ENCODE measurements around the gene PPP2R5E.

Gene PPP2R5E

GRCh38 chr14:63413009-63413408 lies 130.2 kb downstream of the PPP2R5E start:
- no peak for TF ChIP-seq GATA2 (IDR thresholded peaks at IDR 0.05; ENCODE audit: low read depth, low read length)
- TF ChIP-seq GATA3 (IDR thresholded peaks at IDR 0.05; ENCODE audit: low read depth, low read length) = no peak

DNA sequence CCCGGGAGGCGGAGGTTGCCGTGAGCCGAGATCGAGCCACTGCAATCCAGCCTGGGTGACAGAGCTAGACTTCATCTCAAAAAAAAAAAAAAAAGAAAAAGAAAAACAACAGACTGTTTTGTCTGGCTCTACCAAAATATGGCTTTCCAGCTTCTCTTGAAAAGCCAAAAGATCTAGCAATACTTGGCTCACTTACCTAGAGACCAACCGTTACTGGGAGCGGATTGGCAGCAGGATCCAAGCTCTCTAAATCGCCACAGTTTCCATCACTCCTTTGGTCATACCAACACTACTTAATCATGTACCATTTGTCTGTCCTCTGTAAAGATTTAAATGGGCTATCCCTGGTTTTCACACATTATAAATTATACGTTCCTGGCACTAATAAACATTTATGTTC lies 136.8 kb downstream of the PPP2R5E start:
- TF ChIP-seq GATA3 (IDR thresholded peaks at IDR 0.05; ENCODE audit: low read depth, low read length) = no peak
- no peak for TF ChIP-seq GATA2 (IDR thresholded peaks at IDR 0.05; ENCODE audit: low read depth, low read length)

GRCh38 chr14:63405715-63406114 lies 137.5 kb downstream of the PPP2R5E start:
- TF ChIP-seq GATA3 (IDR thresholded peaks at IDR 0.05; ENCODE audit: low read depth, low read length) (no peak), GATA2 (IDR thresholded peaks at IDR 0.05; ENCODE audit: low read depth, low read length) (no peak)

DNA sequence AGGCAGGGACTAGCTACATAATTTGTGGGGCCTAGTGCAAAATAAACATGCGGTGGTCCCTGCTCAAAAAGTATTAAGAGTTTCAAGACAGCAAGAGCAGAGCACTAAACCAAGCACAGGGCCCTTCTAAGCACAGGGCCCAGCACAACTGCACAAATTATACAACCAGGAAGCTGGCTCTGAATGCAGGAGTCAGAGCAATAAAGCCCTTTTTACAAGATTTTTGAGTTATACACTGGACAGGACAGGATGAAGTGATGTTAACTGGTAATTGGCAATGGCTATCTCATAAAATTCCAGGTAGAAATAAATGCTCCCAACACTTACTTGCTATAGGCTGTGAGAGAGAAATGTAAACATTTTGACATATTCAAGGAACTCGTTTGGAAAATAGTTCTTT lies 138.3 kb downstream of the PPP2R5E start:
- no peak for TF ChIP-seq GATA2 (IDR thresholded peaks at IDR 0.05; ENCODE audit: low read depth, low read length)
- no peak for TF ChIP-seq GATA3 (IDR thresholded peaks at IDR 0.05; ENCODE audit: low read depth, low read length)

DNA sequence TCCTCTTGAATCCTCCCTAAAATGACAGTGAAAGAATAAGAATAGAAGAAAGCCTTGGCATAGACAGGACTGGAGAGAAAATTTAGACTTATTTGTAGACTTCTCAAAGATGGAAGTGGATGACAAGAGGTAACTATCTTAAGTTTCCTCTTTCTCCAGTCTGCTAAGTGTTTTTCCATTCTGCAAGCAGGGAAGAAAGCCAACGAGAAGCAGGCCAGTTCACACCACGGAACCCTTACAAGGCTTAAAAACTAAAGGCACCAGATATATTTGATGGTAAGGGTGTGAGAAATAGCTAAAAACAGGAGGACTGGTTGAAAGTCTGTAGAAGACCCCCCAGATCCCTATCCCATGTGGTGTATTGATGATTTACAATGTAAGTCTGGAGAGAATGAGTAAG lies 141.5 kb downstream of the PPP2R5E start:
- TF ChIP-seq GATA3 (IDR thresholded peaks at IDR 0.05; ENCODE audit: low read depth, low read length) = no peak

DNA sequence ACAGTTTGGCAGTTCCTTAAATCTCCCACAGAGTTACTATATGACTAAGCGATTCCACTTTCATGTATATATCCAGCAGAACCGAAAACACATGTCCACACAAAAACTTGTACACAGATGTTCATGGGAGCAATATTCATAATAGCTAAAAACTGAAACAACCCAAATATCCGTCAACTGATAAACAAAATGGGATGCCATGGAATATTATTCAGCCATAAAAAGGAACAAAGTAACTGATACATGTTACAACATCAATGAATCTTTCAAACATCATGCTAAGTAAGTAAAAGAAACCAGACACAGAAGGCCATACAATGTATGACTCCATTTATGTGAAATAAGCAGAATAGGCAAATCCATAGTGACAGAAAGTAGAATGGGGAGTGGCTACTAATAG lies 144.2 kb downstream of the PPP2R5E start:
- TF ChIP-seq GATA2 (IDR thresholded peaks at IDR 0.05; ENCODE audit: low read depth, low read length) = no peak
- no peak for TF ChIP-seq GATA3 (IDR thresholded peaks at IDR 0.05; ENCODE audit: low read depth, low read length)

DNA sequence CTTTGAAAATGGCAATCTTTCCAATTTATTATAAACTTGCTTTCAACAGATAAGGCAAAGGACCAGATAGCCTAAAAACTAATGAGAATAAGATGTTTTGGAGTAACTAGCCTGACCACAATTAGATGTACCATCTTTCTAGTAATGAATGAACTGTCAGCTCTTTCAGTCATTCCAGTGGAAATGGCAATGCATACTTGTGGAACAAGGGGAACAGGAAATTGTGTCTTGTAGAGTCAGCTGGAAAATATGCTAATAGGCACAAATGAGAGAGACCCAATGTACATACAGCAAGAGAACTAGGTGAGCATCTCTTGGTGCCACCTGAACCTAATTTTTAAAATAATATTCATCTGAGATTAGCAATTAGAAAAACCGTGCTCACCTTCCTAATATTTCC lies 148.3 kb downstream of the PPP2R5E start:
- TF ChIP-seq GATA3 (IDR thresholded peaks at IDR 0.05; ENCODE audit: low read depth, low read length) (no peak), GATA2 (IDR thresholded peaks at IDR 0.05; ENCODE audit: low read depth, low read length) (no peak)

- TF ChIP-seq GATA2 (IDR thresholded peaks at IDR 0.05; ENCODE audit: low read depth, low read length) = no peak
- TF ChIP-seq GATA3 (IDR thresholded peaks at IDR 0.05; ENCODE audit: low read depth, low read length) = no peak
Observed at GRCh38 chr14:63394432-63394831, 148.7 kb downstream of the PPP2R5E start.

DNA sequence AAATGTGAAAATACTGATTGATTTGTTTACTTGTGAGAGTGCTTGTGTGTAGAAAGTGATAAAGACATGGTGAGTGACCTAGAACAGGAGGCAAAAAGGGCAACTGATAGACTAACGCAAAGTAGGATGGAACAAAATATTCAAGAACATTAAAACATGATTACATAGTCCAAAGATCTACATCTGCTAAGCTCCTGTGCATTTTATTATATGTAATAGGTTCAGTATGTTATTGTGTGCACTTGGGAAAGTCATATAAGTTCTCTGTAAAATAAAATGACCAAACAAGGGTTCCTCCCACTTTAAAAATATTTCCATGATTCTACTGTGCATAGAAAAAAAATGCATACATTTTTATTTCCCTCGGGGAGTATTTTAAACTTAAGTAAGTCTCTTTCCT lies 150.2 kb downstream of the PPP2R5E start:
- TF ChIP-seq GATA2 (IDR thresholded peaks at IDR 0.05; ENCODE audit: low read depth, low read length) (no peak), GATA3 (IDR thresholded peaks at IDR 0.05; ENCODE audit: low read depth, low read length) (no peak)

GRCh38 chr14:63392236-63392635 lies 150.9 kb downstream of the PPP2R5E start:
- TF ChIP-seq GATA3 (IDR thresholded peaks at IDR 0.05; ENCODE audit: low read depth, low read length) = no peak
- no peak for TF ChIP-seq GATA2 (IDR thresholded peaks at IDR 0.05; ENCODE audit: low read depth, low read length)

GRCh38 chr14:63388766-63389431 lies 154.3 kb downstream of the PPP2R5E start:
- TF ChIP-seq GATA2 (IDR thresholded peaks at IDR 0.05; ENCODE audit: low read depth, low read length) = no peak
- no peak for TF ChIP-seq GATA3 (IDR thresholded peaks at IDR 0.05; ENCODE audit: low read depth, low read length)

- TF ChIP-seq GATA2 (IDR thresholded peaks at IDR 0.05; ENCODE audit: low read depth, low read length) (no peak), GATA3 (IDR thresholded peaks at IDR 0.05; ENCODE audit: low read depth, low read length) (no peak)
Observed at GRCh38 chr14:63387711-63388110, 155.5 kb downstream of the PPP2R5E start.

DNA sequence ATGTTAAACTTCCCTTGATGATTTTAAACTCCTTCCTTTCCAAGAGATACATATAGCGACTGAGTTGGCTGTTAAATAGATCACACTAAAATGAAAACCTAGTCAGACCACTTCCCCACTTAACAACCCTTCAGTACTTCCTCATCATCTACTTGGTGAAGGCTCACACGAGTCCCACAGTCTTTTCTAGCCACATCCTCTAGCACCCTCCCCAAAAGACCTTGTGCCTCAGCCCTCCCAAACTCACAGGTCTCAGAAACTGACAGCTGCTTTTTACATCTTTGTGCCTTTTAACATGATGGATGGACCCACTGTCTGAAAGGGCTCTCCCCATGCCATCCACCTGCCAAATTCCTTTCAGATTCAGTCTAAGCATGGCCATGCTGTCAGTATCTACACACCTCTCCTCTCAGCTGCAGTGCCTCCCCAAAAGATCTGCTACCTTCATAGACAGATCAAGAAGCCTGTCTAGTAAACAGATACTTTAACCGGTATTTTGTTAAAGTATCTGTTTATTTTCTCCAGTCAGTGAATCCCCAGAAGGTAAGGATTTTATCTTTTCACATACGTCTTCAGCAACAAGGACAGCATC lies 159.3 kb downstream of the PPP2R5E start:
- no peak for TF ChIP-seq GATA3 (IDR thresholded peaks at IDR 0.05; ENCODE audit: low read depth, low read length)
- no peak for TF ChIP-seq GATA2 (IDR thresholded peaks at IDR 0.05; ENCODE audit: low read depth, low read length)

DNA sequence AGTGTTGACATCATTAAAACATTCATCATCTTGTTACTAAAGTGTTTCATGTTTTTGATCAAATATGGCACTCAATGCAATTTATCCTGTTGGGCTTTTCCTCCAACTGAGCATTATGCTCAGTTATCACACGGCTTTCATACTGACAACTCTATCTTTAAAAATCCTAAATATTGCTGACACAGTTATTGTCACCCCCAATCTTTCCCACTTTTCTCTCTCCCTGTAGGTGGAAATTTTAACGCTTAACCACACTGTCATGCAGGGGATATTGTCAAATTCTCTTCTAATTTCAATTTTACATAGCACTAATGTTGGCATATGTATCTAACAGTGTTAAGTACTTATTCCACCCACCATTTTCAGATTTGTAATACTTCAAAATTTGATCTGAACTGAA lies 164.7 kb downstream of the PPP2R5E start:
- no peak for TF ChIP-seq GATA2 (IDR thresholded peaks at IDR 0.05; ENCODE audit: low read depth, low read length)
- no peak for TF ChIP-seq GATA3 (IDR thresholded peaks at IDR 0.05; ENCODE audit: low read depth, low read length)

DNA sequence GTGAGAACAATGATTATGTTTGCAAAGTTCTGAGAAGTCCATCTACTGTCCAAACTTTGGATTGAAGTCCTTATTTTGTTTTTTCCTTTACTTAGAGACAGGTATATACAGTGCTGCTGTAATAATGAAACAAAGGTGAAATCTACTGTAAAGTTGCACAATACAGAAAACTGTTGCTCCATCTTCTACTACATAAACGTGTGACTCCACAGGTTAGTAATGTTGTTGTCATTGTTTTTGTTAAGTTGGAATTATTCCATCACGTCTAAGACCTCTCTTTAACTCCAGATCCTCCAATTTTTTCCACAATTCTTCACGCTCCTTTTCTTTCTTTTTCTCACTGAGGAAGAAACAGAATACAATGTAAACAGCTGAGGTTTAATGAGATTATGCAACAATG lies 167.4 kb downstream of the PPP2R5E start:
- TF ChIP-seq GATA3 (IDR thresholded peaks at IDR 0.05; ENCODE audit: low read depth, low read length) = no peak
- TF ChIP-seq GATA2 (IDR thresholded peaks at IDR 0.05; ENCODE audit: low read depth, low read length) = no peak

GRCh38 chr14:63371033-63371432 lies 172.1 kb downstream of the PPP2R5E start:
- no peak for TF ChIP-seq GATA2 (IDR thresholded peaks at IDR 0.05; ENCODE audit: low read depth, low read length)
- TF ChIP-seq GATA3 (IDR thresholded peaks at IDR 0.05; ENCODE audit: low read depth, low read length) = no peak
